Aorta (tissue), 5 donors: ENCODE data around the gene KREMEN1. TPM values are rescaled to one million over a fixed set of nuclear protein-coding genes. Genes with fewer than 3 reads are reported as not detected.
A peak's percentile ranks its signal among the peaks of the same experiment; 100 is the strongest.

Source experiments
- ATAC-seq: fragments of 200-7000 bp; cut with Tn5 transposase; one replicate; pipeline ENCODE4 v1.9.1; 2022; ENCODE audit warnings: moderate library complexity; ENCODE audit not compliant: low FRiP score
- DNase-seq, 2 donors: peaks; one replicate each; pipeline ENCODE4 v3.0.0-alpha.2; 2020
- H3K27ac ChIP-seq, 2 donors: one replicate each; pipeline ENCODE4 v1.5.1; 2013; ENCODE audit warnings: low read length in 2 of 2, mild to moderate bottlenecking in 2 of 2, moderate library complexity in 2 of 2, control low read depth in 1 of 2, inconsistent platforms in 1 of 2, low read depth in 1 of 2
- H3K27me3 ChIP-seq, 2 donors: one replicate each; pipeline ENCODE4 v1.6.1; 2013; ENCODE audit warnings: control low read depth in 1 of 2, low read length in 1 of 2, mild to moderate bottlenecking in 1 of 2, moderate library complexity in 1 of 2; ENCODE audit not compliant: insufficient read depth in 2 of 2, control insufficient read depth in 1 of 2
- H3K36me3 ChIP-seq, 2 donors: one replicate each; pipeline ENCODE4 v1.6.1; 2013; ENCODE audit warnings: control low read depth in 1 of 2, low read length in 1 of 2, mild to moderate bottlenecking in 1 of 2; ENCODE audit not compliant: insufficient read depth in 2 of 2, control insufficient read depth in 1 of 2
- H3K4me1 ChIP-seq, 2 donors: one replicate each; pipeline ENCODE4 v1.6.1; 2013; ENCODE audit warnings: low read length in 2 of 2, control low read depth in 1 of 2, mild to moderate bottlenecking in 1 of 2, moderate library complexity in 1 of 2; ENCODE audit not compliant: insufficient read depth in 2 of 2, control insufficient read depth in 1 of 2
- H3K4me3 ChIP-seq, 2 donors: one replicate each; pipeline ENCODE4 v1.5.1; 2013; ENCODE audit warnings: low read length in 2 of 2, control low read depth in 1 of 2, mild to moderate bottlenecking in 1 of 2
- H3K9me3 ChIP-seq: one replicate; pipeline ENCODE4 v1.6.1; 2013; ENCODE audit warnings: mild to moderate bottlenecking, low read length; ENCODE audit not compliant: control insufficient read depth
- WGBS, 2 donors: extraction: QIAGEN DNeasy Blood & Tissue Kit; methylation state at CpG; one replicate each; pipeline ENCODE4 v1.1.7; 2013; 5-methylcytosine and 5-hydroxymethylcytosine counted together
- intact Hi-C, 2 donors: fragments of 100-400 bp; cut with DNase I; formaldehyde crosslinking; loops; one replicate each; pipeline versions ENCODE4 v1.14.2 to v1.15.0; 2022
- polyA plus RNA-seq, 2 donors: library from polyadenylated mRNA; stranded (reverse); fragments of 200-250 nt; gene quantifications; one replicate each; pipeline ENCODE4 v1.2.3, GENCODE V29; 2013
- total RNA-seq, 2 donors: library from RNA; stranded (reverse); fragmentation: NEBNext Ultra II Directional; extraction: Animal tissue kit (Norgen Biotek cat#: 25700); gene quantifications; one replicate each; pipeline ENCODE4 v1.2.1, GENCODE V29; 2021
- donor health status: healthy with polysubstance abuse.
- donor health status: Bipolar disorder and iron deficiency.
- donor health status: DM: no; HTN: no; CAD: no.
- donor health status: DM: no; HTN: no; CAD: no.
- donor health status: DM: yes; HTN: yes; CAD: no.

KREMEN1 gene
- total and polyA plus RNA-seq, 4 donors: 1.9 to 19.1 (median 8.5) TPM

DNA sequence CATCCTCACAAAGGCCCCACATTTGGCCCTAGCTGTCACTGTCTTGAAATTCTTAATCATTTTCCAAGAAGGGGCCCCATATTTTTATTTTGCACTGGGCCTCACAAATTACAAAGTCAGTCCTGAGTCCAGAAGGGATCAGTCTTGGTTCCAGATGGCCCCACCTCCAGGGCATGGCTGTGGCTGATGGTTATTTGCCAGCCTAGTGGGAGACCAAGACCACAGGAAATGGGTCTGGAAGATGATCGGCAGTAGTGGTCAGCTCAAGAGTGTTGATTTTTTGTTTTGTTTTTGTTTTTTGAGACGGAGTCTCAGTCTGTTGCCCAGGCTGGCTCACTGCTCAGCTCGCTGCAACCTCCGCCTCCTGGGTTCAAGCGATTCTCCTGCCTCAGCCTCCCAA lies 85.7 kb downstream of the KREMEN1 start:
- no peak for DNase-seq
- H3K9me3 ChIP-seq: no peaks in the 10 kb centered on the region
- no peak overlapping the region for H3K27ac ChIP-seq
- H3K4me1 ChIP-seq: no peaks in the 10 kb centered on the region
- no peaks in the 10 kb centered on the region for H3K36me3 ChIP-seq
- H3K4me3 ChIP-seq: no peak overlapping the region
- intact Hi-C loops: loop anchor here in 1 of 2 donors (10.0 kb wide), 1 partner anchor 304 kb away; no protein-coding TSS in a partner anchor
- no peak for ATAC-seq
- no peaks in the 10 kb centered on the region for H3K27me3 ChIP-seq
- WGBS, 2 donors: 89 to 92% methylated on average over 5 of the region's 5 CpGs

DNA sequence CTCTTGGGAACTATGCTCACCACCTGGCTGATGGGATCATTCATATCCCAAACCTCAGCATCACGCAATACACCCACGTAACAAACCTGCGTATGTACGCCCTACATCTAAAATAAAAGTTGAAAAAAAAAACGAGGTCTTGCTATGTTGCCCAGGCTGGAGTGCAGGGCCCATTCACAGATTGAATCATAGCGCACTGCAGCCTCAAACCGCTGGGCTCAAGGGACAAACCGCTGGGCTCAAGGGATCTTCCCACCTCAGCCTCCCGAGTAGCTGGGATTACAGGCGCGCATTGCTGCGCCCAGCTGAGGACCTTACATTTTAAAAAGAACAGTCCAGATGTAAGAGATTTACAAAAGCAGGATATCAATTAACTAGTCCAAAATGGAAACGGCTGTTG lies 91.0 kb downstream of the KREMEN1 start:
- Histone ChIP-seq H3K36me3 (no peaks in the 10 kb centered on the region), H3K4me3 (no peak overlapping the region), H3K27ac (no peak overlapping the region), H3K27me3 (no peaks in the 10 kb centered on the region), H3K9me3 (no peaks in the 10 kb centered on the region), H3K4me1 (no peaks in the 10 kb centered on the region)
- no peak for DNase-seq
- ATAC-seq: no peak
- intact Hi-C loops: no loop called here
- WGBS, 2 donors: 94% methylated on average over 13 of the region's 13 CpGs

DNA sequence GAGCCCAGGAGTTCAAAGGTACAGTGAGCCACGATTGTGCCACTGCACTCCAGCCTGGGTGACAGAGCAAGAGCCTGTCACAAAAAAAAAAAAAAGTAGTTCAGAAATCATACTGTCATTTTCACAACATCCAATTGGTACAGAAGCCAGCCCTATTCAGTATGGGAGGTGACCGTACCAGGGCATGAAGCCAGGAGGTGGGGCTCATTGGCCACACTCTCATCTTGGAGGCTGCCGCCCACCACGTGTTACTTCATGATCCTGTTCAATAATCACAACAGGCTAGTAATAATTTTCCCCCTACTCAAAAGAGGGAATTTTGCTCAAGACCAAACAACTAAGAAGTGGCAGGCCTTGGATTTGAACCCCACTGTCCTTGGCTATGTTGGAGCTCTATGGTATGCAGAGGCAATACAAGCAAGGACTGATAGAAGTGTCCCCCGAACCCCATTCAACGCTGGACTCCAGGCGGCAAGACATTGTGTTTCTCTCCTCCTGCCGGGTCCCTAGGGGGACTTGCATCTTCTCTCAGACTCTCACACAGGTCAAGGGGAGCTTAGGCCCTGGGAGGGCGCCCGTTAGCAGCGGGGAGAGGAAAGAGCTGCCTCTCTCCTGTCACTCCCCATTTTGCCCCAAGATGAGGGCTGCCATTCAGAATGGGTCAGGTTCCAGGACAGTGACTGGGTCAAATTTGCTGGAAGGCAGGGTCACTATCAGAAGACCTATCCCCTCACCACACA lies 92.7 kb downstream of the KREMEN1 start:
- no peaks in the 10 kb centered on the region for H3K36me3 ChIP-seq
- H3K27me3 ChIP-seq: no peaks in the 10 kb centered on the region
- H3K27ac ChIP-seq: no peak overlapping the region
- no peak overlapping the region for H3K4me3 ChIP-seq
- intact Hi-C loops: no loop called here
- no peaks in the 10 kb centered on the region for H3K9me3 ChIP-seq
- WGBS, 2 donors: 84 to 86% methylated on average over 11 of the region's 11 CpGs
- DNase-seq (peak in 1 of 2 donors; percentile 59), ATAC-seq (no peak)
- no peaks in the 10 kb centered on the region for H3K4me1 ChIP-seq

DNA sequence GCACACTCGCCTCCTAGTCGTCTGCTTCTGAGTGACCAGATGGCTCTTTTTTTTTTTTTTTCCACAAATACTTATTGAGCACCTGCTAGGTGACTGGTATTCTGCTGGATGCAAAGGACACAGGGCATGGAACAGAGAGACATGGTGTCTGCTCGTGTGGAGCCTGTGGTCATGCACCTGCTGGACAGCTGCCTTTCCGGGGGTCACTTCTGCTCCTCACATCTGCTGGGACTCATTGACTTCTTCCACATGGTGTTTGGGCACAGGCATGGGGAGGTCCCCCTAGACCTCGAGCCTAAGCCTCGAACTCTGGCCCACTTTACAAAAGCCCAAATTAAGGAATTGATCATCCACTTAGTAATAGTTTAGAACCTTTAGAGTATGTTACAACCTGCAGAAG lies 93.3 kb downstream of the KREMEN1 start:
- Histone ChIP-seq H3K4me3 (no peak overlapping the region), H3K9me3 (no peaks in the 10 kb centered on the region), H3K4me1 (no peaks in the 10 kb centered on the region), H3K36me3 (no peaks in the 10 kb centered on the region), H3K27me3 (no peaks in the 10 kb centered on the region), H3K27ac (no peak overlapping the region)
- ATAC-seq (no peak), DNase-seq (peak in 1 of 2 donors; percentile 46)
- intact Hi-C loops: no loop called here
- 81 to 87% methylated on average over 6 of the region's 6 CpGs for WGBS, 2 donors

DNA sequence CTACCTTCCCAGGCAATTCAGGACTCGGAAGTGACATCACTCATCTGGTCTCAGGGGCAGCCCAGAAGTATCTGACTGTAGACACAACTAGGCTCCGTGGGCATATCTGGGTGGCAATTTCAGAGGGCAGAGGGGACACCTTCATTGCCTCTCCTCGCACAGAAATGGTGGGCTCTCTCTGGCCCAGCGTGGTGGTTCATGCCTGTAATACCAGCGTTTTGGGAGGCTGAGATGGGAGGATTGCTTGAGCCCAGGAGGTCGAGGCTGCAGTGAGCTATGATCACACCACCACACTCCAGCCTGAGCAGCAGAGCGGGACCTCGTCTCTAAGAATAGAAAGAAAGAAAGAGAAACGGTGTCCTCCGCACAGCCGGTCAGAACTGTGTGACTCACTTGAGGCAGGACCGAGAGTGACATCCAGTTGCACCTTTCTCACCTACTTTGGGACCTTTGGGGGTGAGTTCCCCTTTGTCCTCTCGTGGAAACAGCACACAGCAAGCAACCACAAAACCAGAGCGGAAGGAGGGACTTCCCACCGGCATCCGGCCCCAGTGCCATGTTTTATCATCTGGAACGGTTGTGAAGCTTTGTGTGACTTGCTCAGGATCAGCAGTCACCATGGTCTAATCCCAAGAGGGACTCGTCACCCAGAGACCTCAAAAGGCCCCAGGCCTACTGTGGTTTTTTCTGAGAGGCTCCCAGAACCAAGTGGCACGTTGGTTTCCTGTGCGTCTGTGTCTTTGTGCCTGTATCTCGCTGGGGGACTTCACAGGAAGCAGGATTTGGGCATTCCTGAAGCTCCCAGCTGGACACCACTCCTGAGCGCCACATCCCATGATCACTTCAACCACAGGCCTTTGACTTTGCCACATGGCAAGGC lies 94.4 kb downstream of the KREMEN1 start:
- H3K4me1 ChIP-seq: no peaks in the 10 kb centered on the region
- no peak overlapping the region for H3K4me3 ChIP-seq
- ATAC-seq (no peak), DNase-seq (peak in 1 of 2 donors; percentile 61)
- intact Hi-C loops: no loop called here
- WGBS, 2 donors: 83 to 86% methylated on average over 22 of the region's 22 CpGs
- no peaks in the 10 kb centered on the region for H3K9me3 ChIP-seq
- no peaks in the 10 kb centered on the region for H3K36me3 ChIP-seq
- no peaks in the 10 kb centered on the region for H3K27me3 ChIP-seq
- no peak overlapping the region for H3K27ac ChIP-seq

DNA sequence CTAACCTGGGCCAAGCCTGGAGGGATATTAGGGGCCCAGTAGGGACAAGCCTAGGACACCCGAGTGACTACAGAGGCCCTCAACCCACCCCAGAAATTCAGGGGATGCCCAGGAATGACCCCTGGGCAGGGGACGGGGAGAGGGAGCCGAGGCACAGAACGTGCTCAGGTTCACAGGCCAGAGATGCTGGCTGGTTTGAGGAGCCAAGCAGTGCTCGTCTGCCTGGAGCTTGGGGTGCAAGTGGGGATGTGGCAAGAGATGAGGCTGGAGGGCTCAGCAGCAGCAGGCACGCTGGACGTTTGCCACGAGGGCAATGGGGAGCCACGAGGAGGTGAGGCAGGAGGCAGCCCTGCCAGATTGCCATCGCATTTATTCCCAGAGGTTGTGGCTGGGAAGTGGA lies 98.9 kb downstream of the KREMEN1 start:
- WGBS, 2 donors: 86% methylated on average over 10 of the region's 10 CpGs
- H3K36me3 ChIP-seq: no peaks in the 10 kb centered on the region
- no peaks in the 10 kb centered on the region for H3K27me3 ChIP-seq
- no peak overlapping the region for H3K27ac ChIP-seq
- DNase-seq (peak in 1 of 2 donors; percentile 46), ATAC-seq (no peak)
- intact Hi-C loops: loop anchor here in 1 of 2 donors (10.0 kb wide), 1 partner anchor 1407 kb away; no protein-coding TSS in a partner anchor
- no peak overlapping the region for H3K4me3 ChIP-seq
- peaks cover under 1% of the 10 kb centered on the region for H3K9me3 ChIP-seq
- no peaks in the 10 kb centered on the region for H3K4me1 ChIP-seq

DNA sequence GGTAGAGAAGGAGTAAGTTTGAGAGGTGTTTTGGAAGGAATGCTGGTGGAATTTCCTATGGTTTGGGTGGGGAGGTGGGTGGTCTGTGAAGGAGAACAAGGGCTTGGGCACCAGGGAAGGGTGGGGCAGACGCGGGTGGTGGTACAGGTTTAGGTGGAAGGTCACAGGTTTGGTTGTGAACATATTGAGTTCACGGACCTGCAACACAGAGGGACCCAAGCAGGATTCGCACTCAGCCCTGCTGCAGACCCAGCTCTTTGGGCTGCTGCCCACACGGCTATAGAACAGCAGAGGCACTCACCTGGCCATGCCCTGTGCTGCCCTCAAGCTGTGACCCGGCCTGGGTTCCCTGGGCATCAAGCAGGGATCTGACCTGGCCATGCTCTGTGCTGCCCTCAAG lies 99.4 kb downstream of the KREMEN1 start:
- DNase-seq (no peak), ATAC-seq (no peak)
- 92% methylated on average over 6 of the region's 6 CpGs for WGBS, 2 donors
- Histone ChIP-seq H3K9me3 (peaks cover 3% of the 10 kb centered on the region), H3K27ac (no peak overlapping the region), H3K27me3 (no peaks in the 10 kb centered on the region), H3K36me3 (no peaks in the 10 kb centered on the region), H3K4me3 (no peak overlapping the region), H3K4me1 (no peaks in the 10 kb centered on the region)
- intact Hi-C loops: loop anchor here in 1 of 2 donors (10.0 kb wide), 1 partner anchor 1407 kb away; no protein-coding TSS in a partner anchor

DNA sequence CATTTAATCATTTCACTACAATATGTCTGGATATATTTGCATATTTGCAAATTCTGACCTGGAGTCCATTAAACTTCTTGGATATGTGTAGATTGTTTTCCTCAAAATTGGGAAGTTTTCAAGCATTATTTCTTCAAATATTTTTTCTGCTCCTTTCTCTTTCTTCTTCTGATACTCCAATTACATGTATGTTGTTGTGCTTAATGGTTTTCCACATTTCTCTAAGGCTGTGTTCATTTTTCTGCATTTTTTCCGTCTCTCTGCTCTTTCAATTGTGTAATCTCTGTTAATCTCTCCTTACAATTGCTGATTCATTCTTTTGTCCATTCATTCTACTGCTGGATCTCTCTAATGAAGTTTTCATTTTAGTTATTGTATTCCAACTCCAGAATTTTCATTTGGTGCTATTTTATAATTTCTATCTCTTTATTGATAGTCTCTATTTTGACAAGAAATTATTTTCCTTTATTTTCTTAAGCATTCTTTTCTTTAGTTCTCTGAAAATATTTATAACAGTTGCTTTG lies 102.5 kb downstream of the KREMEN1 start:
- DNase-seq: no peak
- no peak for ATAC-seq
- no peak overlapping the region for H3K27ac ChIP-seq
- H3K4me1 ChIP-seq: no peaks in the 10 kb centered on the region
- H3K4me3 ChIP-seq: no peak overlapping the region
- WGBS, 2 donors: 71 to 74% methylated on average over 1 of the region's 1 CpG
- H3K9me3 ChIP-seq: peaks cover 5% of the 10 kb centered on the region
- H3K36me3 ChIP-seq: no peaks in the 10 kb centered on the region
- intact Hi-C loops: loop anchor here in 1 of 2 donors (10.0 kb wide), 1 partner anchor 1411 kb away; no protein-coding TSS in a partner anchor
- H3K27me3 ChIP-seq: no peaks in the 10 kb centered on the region
